HL-60 (cell line): Measurements from ENCODE around the gene CSTF1.

Experiments used
- DNase-seq, 2 experiments: peaks; one replicate each; pipeline ENCODE4 v3.0.0-alpha.2; 2010 to 2020; ENCODE audit warnings: low read depth in 1 of 2, low spot score in 1 of 2
- H3K27ac ChIP-seq: fragments of 250-450 bp; sonication (Bioruptor Pico); replicated peaks from 2 replicates; pipeline ENCODE4 v1.5.1; 2020; ENCODE audit warnings: mild to moderate bottlenecking, moderate library complexity
- H3K27me3 ChIP-seq: fragments of 250-450 bp; sonication (Bioruptor Pico); 2 replicates; pipeline ENCODE4 v1.5.1; 2021; ENCODE audit warnings: mild to moderate bottlenecking, moderate library complexity; ENCODE audit not compliant: insufficient read depth, poor library complexity, severe bottlenecking
- H3K4me3 ChIP-seq: replicated peaks from 2 replicates; pipeline ENCODE4 v1.5.1; 2011; ENCODE audit warnings: mild to moderate bottlenecking, control low read depth, low read length; ENCODE audit not compliant: insufficient read depth
- GABPA ChIP-seq: IDR thresholded peaks from 2 replicates; pipeline ENCODE4 v1.6.1; 2012; ENCODE audit warnings: low read depth
- POLR2AphosphoS5 ChIP-seq: IDR thresholded peaks from 2 replicates; pipeline ENCODE4 v1.6.1; 2012; ENCODE audit warnings: low read depth
- SPI1 ChIP-seq: IDR thresholded peaks from 2 replicates; pipeline ENCODE4 v1.6.1; 2012; ENCODE audit warnings: low read depth, mild to moderate bottlenecking, borderline replicate concordance
- TF ChIP-seq, protein P1 (sequence below): IDR thresholded peaks from one replicate; pipeline ENCODE4 v1.5.1; 2011; ENCODE audit warnings: low read length, control low read depth, inconsistent platforms; ENCODE audit not compliant: insufficient read depth
- TF ChIP-seq, protein P2 (sequence below): IDR thresholded peaks from 2 replicates; pipeline ENCODE4 v1.6.1; 2012; ENCODE audit warnings: low read depth; ENCODE audit not compliant: insufficient replicate concordance

The CSTF1 gene

DNA sequence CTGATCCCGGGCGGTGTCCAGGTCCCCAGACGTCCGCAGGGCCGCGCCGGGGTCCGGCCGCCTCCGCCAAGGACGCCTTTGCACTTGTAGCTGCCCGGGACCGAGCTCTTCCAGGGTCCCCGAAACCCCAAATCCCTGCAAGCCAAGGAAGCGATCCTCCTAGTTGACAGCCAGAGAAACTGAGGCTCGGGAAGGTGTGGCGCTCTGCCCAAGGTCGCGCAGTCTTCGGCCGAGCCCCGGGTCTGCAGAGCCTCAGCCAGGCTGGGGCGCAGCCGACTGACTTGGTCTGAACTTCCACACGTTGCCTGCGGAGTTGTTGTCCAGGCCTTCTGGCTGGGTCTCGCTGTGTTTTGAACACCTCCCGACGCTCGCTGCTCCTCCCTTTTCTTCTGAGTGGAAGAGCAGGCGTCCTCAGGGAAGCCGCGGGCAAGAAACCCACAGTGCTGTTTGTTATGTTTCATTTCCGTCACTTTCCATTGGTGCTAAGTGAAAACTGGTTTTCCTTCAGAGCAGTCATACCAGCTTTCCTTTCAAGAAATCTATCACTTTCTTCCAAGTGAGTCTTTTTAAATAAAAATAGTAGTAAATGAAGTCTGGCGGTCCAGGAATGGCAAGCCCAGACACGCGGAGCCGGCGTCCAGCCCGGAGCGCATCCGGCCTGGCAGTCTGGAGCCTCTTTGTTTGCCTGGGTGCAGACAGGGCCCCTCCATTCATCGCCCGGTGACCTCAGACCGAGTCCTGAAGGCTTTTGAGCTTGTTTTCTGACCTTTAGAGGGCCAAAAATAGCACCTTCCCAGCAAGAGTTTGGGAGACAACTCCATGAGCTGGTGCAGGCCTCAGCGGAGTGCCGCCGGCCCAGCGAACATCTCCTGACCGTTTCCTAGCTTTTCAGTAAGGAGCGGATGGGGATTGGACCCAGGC is 33.0 kb upstream of the CSTF1 start:
- H3K27ac ChIP-seq = no peak overlapping the region
- H3K27me3 ChIP-seq = no peaks in the 10 kb centered on the region
- H3K4me3 ChIP-seq = peak overlapping the region; percentile 64
- TF ChIP-seq, protein P1, sequence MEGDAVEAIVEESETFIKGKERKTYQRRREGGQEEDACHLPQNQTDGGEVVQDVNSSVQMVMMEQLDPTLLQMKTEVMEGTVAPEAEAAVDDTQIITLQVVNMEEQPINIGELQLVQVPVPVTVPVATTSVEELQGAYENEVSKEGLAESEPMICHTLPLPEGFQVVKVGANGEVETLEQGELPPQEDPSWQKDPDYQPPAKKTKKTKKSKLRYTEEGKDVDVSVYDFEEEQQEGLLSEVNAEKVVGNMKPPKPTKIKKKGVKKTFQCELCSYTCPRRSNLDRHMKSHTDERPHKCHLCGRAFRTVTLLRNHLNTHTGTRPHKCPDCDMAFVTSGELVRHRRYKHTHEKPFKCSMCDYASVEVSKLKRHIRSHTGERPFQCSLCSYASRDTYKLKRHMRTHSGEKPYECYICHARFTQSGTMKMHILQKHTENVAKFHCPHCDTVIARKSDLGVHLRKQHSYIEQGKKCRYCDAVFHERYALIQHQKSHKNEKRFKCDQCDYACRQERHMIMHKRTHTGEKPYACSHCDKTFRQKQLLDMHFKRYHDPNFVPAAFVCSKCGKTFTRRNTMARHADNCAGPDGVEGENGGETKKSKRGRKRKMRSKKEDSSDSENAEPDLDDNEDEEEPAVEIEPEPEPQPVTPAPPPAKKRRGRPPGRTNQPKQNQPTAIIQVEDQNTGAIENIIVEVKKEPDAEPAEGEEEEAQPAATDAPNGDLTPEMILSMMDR = no peak
- no peak for TF ChIP-seq SPI1
- TF ChIP-seq GABPA = no peak
- TF ChIP-seq, protein P2, sequence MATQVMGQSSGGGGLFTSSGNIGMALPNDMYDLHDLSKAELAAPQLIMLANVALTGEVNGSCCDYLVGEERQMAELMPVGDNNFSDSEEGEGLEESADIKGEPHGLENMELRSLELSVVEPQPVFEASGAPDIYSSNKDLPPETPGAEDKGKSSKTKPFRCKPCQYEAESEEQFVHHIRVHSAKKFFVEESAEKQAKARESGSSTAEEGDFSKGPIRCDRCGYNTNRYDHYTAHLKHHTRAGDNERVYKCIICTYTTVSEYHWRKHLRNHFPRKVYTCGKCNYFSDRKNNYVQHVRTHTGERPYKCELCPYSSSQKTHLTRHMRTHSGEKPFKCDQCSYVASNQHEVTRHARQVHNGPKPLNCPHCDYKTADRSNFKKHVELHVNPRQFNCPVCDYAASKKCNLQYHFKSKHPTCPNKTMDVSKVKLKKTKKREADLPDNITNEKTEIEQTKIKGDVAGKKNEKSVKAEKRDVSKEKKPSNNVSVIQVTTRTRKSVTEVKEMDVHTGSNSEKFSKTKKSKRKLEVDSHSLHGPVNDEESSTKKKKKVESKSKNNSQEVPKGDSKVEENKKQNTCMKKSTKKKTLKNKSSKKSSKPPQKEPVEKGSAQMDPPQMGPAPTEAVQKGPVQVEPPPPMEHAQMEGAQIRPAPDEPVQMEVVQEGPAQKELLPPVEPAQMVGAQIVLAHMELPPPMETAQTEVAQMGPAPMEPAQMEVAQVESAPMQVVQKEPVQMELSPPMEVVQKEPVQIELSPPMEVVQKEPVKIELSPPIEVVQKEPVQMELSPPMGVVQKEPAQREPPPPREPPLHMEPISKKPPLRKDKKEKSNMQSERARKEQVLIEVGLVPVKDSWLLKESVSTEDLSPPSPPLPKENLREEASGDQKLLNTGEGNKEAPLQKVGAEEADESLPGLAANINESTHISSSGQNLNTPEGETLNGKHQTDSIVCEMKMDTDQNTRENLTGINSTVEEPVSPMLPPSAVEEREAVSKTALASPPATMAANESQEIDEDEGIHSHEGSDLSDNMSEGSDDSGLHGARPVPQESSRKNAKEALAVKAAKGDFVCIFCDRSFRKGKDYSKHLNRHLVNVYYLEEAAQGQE = no peak
- TF ChIP-seq POLR2AphosphoS5 = no peak
- DNase-seq = peak in 1 of 2 experiments; percentile 23

DNA sequence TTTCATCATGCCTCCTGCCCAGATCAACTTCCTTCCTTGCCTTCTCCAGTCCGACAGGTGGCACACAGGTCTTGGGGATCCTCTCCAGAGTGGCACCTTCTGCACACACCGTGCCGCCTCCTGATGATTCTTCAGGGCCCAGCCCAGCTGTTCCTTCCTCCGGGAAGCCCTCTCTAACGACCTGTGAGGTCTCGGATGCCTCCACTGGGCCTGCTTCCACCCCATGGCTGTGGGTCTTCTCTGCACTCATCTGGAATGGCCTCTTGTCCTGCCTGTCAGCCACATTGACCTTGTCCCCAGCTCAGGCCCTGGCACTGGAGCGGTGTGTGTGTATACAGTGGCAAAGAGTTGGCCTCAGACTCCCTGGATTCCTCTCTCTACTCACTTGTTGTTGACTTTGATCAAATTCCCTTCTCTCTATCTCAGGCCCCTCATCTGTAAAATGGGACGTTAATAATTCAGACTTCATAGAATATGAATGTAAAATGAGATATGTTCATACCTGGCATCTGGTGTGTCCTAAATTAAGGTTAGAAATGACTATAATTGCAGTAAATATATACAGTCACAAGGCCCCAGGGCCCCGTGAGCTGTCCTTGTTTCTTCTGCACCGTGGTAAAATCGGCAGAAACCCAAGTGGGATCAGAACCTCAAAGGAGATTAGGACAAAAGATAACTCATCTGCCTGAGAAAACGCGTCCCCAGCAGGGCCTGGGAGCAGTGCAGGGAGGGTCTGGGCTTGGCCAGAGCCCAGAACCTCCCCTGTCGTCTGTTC is 32.1 kb upstream of the CSTF1 start:
- TF ChIP-seq GABPA = no peak
- no peak for TF ChIP-seq SPI1
- no peak for TF ChIP-seq POLR2AphosphoS5
- TF ChIP-seq, protein P1 = no peak
- TF ChIP-seq, protein P2 = no peak
- no peak overlapping the region for H3K4me3 ChIP-seq
- DNase-seq = no peak
- no peaks in the 10 kb centered on the region for H3K27me3 ChIP-seq
- H3K27ac ChIP-seq = no peak overlapping the region

DNA sequence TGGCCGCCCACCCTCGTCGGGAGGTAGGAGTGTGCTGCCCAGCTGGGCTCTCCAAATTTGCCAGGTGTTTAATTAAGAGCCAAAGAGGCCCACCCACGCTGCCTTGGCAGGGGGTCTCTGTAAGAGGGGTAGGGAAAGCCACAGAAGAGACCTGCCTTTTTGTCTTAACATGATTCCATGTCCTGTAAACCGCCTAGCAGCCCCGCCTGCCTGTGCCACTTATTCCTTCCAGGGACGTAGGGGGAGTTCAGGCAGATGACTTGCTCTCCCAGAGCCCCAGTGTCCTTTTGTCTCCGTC is 31.6 kb upstream of the CSTF1 start:
- DNase-seq = no peak
- TF ChIP-seq GABPA (no peak), POLR2AphosphoS5 (no peak)
- TF ChIP-seq, protein P2 = no peak
- TF ChIP-seq, protein P1 = no peak
- Histone ChIP-seq H3K4me3 (no peak overlapping the region), H3K27ac (no peak overlapping the region), H3K27me3 (no peaks in the 10 kb centered on the region)
